ENCODE data around the gene CYP2C8.

Gene CYP2C8

DNA sequence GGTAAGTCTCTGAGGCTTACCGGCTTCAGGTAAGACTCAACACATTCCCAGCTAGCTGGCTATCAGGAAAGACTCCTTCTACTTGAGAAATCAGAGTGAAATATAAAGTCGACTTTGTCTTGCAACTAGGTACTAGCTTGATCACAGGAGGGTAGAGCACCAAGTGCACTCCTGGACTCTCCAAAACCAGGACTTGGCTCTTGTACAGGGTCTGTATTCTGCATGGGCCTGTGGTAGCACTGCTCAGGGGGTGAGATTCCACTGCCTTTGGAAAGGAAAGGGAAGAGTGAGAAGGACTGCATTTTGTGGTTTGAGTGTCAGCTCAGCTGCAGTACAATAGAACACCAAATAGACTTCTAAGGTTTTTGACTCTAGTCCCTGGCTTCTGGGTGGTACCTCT, 19.4 kb downstream of the CYP2C8 start:
- Histone ChIP-seq H4K20me1 (no peaks in the 10 kb centered on the region), H3K9me3 (replicated peaks in 1 of 11) (peaks cover 0 to 9% (median 0%) of the 10 kb centered on the region in 11 experiments; a peak in 5 of 22 replicates), H3K4me3 (no peak overlapping the region), H3K27ac (no peak overlapping the region), H3K9ac (no peak overlapping the region), H3K4me2 (no peak overlapping the region; a peak in 1 of 22 replicates), H3K4me1 (no peaks in the 10 kb centered on the region), H3K36me3 (no peaks in the 10 kb centered on the region), H3K27me3 (no peaks in the 10 kb centered on the region)
- TF ChIP-seq Cebpa-rat (IDR thresholded peaks at IDR 0.05), result no peak

DNA sequence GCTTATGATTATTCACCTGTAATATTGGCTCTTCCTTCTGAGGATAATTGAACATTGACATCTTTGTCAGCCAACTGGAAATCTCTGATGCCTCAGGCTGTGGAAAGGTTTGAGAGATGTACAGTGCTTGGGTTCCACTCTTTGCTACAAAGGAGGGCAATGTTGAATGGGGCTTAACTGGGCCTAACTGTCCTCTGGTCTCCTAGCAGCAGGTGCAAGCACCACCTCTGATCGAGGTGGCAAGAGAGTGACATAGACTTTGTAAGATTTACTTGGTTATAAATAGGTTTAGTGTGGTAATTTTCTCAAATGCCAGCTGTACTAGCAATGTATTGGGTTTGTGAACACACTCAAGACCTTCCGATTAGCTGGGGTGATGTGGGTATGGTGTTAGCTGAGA, 21.1 kb downstream of the CYP2C8 start:
- no peak overlapping the region for H3K27ac ChIP-seq
- H3K4me3 ChIP-seq, result no peak overlapping the region
- no peaks in the 10 kb centered on the region for H3K36me3 ChIP-seq
- H4K20me1 ChIP-seq, result no peaks in the 10 kb centered on the region
- no peak for TF ChIP-seq Cebpa-rat (IDR thresholded peaks at IDR 0.05)
- H3K4me1 ChIP-seq, result no peaks in the 10 kb centered on the region
- H3K27me3 ChIP-seq, result no peaks in the 10 kb centered on the region
- no peak overlapping the region for H3K9ac ChIP-seq
- peaks cover 0 to 9% (median 0%) of the 10 kb centered on the region in 11 experiments; a peak in 5 of 22 replicates for H3K9me3 ChIP-seq (replicated peaks in 1 of 11)
- no peak overlapping the region for H3K4me2 ChIP-seq

- no peaks in the 10 kb centered on the region for H4K20me1 ChIP-seq
- H3K4me2 ChIP-seq, result no peak overlapping the region
- H3K9me3 ChIP-seq (replicated peaks in 1 of 11), result peaks cover 0 to 7% (median 0%) of the 10 kb centered on the region in 11 experiments; a peak in 1 of 22 replicates
- no peaks in the 10 kb centered on the region for H3K36me3 ChIP-seq
- H3K27me3 ChIP-seq, result no peaks in the 10 kb centered on the region
- no peak for TF ChIP-seq Cebpa-rat (IDR thresholded peaks at IDR 0.05)
- no peak overlapping the region for H3K4me3 ChIP-seq
- no peak overlapping the region for H3K27ac ChIP-seq
- H3K9ac ChIP-seq, result no peak overlapping the region
- H3K4me1 ChIP-seq, result peaks cover 10 to 35% (median 28%) of the 10 kb centered on the region in 10 experiments
Observed at GRCh38 chr10:95039281-95039680, 30.0 kb downstream of the CYP2C8 start.

GRCh38 chr10:95035332-95036295, 33.7 kb downstream of the CYP2C8 start:
- H3K27ac ChIP-seq, result no peak overlapping the region

DNA sequence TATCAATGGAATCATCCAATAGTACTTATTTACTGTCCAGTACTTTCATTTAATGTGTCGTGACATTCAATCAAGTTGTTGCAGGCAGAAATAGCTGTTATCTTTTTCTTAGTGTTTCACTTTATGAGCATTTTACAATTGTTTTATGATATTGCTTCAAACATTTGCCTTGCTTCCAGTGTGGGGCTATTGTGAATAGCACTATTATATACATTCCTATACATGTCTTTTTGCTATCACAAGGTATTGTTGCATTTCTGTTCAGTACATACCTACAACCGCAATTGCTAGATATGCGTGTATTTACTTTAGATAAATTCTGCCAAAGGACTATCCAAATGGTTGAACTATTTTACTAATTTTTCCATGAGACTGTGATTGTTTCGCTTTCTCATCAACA, 34.9 kb downstream of the CYP2C8 start:
- no peaks in the 10 kb centered on the region for H4K20me1 ChIP-seq
- no peak overlapping the region for H3K9ac ChIP-seq
- no peak overlapping the region for H3K4me2 ChIP-seq
- peaks cover 10 to 35% (median 28%) of the 10 kb centered on the region in 10 experiments for H3K4me1 ChIP-seq
- H3K36me3 ChIP-seq, result no peaks in the 10 kb centered on the region
- H3K27me3 ChIP-seq, result no peaks in the 10 kb centered on the region
- H3K4me3 ChIP-seq, result no peak overlapping the region
- H3K9me3 ChIP-seq (replicated peaks in 1 of 11), result peaks cover 0 to 9% (median 5%) of the 10 kb centered on the region in 11 experiments; a peak in 4 of 22 replicates
- H3K27ac ChIP-seq, result no peak overlapping the region
- no peak for TF ChIP-seq Cebpa-rat (IDR thresholded peaks at IDR 0.05)

More at GRCh38 chr10:95035332-95036295, 33.7 kb downstream of the CYP2C8 start:
- H3K9ac ChIP-seq, result no peak overlapping the region
- H3K4me1 ChIP-seq, result peaks cover 10 to 35% (median 28%) of the 10 kb centered on the region in 10 experiments
- H3K27me3 ChIP-seq, result no peaks in the 10 kb centered on the region
- no peak overlapping the region for H3K4me3 ChIP-seq
- no peaks in the 10 kb centered on the region for H3K36me3 ChIP-seq
- peak overlapping the region in 8 of 11 experiments; percentile 44 to 71 (median 63); a peak in 16 of 22 replicates for H3K4me2 ChIP-seq
- H3K9me3 ChIP-seq (replicated peaks in 1 of 11), result peaks cover 0 to 7% (median 0%) of the 10 kb centered on the region in 11 experiments; a peak in 1 of 22 replicates
- no peaks in the 10 kb centered on the region for H4K20me1 ChIP-seq
- TF ChIP-seq Cebpa-rat (IDR thresholded peaks at IDR 0.05), result no peak

DNA sequence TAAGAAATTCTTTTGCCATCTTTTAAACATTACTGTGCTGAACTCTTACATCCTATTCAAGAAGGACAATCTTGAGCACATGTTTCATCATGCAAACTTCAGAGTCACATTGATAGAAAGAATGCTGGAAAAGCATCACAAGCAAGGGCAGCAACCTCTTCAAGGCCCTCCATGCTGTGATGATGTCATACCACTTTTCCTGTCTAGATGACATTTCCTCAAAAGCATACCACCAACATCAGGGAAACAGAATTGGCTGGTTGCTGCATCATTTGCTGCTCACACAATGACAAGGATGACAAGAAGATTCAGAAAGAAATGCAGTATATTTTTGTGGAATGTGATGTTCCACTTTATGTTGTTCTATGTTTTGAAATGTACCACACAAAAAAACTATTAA, 37.6 kb downstream of the CYP2C8 start:
- peaks cover 0 to 7% (median 0%) of the 10 kb centered on the region in 11 experiments; a peak in 4 of 22 replicates for H3K9me3 ChIP-seq (replicated peaks in 1 of 11)
- no peak overlapping the region for H3K4me2 ChIP-seq
- no peak overlapping the region for H3K4me3 ChIP-seq
- H3K9ac ChIP-seq, result no peak overlapping the region
- no peaks in the 10 kb centered on the region for H3K27me3 ChIP-seq
- no peak for TF ChIP-seq Cebpa-rat (IDR thresholded peaks at IDR 0.05)
- no peak overlapping the region for H3K27ac ChIP-seq
- H3K36me3 ChIP-seq, result no peaks in the 10 kb centered on the region
- no peaks in the 10 kb centered on the region for H4K20me1 ChIP-seq
- peaks cover under 1 to 17% (median 13%) of the 10 kb centered on the region in 10 experiments; a peak in 17 of 20 replicates for H3K4me1 ChIP-seq

DNA sequence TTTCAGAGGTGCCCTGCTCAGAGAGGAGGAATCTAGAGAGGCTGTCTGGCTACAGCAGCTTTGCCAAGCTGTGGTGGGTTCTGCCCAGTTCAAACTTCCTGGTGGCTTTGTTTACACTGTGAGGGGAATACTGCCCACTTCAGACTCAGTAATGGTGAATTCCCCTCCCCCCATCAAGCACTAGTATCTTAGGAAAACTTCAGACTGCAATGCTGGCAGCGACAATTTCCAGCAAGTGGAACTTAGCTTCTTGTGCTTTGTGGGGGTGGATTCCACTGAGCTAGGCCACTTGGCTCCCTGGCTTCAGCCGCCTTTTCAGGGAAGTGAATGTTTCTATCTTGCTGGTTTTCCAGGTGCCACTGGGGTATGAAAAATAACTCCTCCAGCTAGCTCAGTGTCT, 42.8 kb downstream of the CYP2C8 start:
- Histone ChIP-seq H3K4me3 (no peak overlapping the region), H3K36me3 (no peaks in the 10 kb centered on the region), H3K9me3 (replicated peaks in 1 of 11) (peaks cover 0 to 7% (median 0%) of the 10 kb centered on the region in 11 experiments; a peak in 5 of 22 replicates), H3K4me2 (no peak overlapping the region), H3K27ac (no peak overlapping the region), H3K4me1 (peaks cover 0 to 5% (median 0%) of the 10 kb centered on the region in 10 experiments; a peak in 3 of 20 replicates), H3K9ac (no peak overlapping the region), H3K27me3 (no peaks in the 10 kb centered on the region), H4K20me1 (no peaks in the 10 kb centered on the region)
- no peak for TF ChIP-seq Cebpa-rat (IDR thresholded peaks at IDR 0.05)

DNA sequence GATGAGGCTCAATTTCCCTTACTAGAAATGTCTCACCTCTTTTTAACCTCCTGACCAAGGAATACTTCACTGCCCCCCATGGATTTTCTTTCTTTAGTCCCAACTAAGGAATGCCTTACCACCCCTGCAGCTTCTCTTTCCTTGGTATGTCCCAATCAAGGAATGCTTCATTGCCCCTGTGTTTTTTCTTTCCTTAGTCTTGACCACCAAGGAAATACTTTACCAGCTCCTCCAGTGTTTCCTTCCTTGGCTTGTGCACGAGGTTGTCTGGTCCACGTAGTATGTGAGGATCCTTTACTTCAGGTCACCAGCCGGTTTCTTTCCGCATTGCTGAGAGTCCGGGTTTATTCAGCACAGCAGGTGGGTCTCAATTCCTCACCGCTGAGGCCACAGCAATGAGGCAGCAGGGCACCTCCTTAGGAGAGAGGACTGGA, 71.5 kb downstream of the CYP2C8 start:
- H4K20me1 ChIP-seq, result no peaks in the 10 kb centered on the region
- H3K4me3 ChIP-seq, result no peak overlapping the region
- H3K27me3 ChIP-seq, result no peaks in the 10 kb centered on the region
- peaks cover 0 to 7% (median 2%) of the 10 kb centered on the region in 10 experiments; a peak in 7 of 20 replicates for H3K4me1 ChIP-seq
- H3K27ac ChIP-seq, result no peak overlapping the region
- H3K4me2 ChIP-seq, result no peak overlapping the region
- TF ChIP-seq Cebpa-rat (IDR thresholded peaks at IDR 0.05), result no peak
- H3K9me3 ChIP-seq (replicated peaks in 1 of 11), result peaks cover under 1 to 7% (median 2%) of the 10 kb centered on the region in 11 experiments; a peak in 13 of 22 replicates
- no peak overlapping the region for H3K9ac ChIP-seq
- no peaks in the 10 kb centered on the region for H3K36me3 ChIP-seq

DNA sequence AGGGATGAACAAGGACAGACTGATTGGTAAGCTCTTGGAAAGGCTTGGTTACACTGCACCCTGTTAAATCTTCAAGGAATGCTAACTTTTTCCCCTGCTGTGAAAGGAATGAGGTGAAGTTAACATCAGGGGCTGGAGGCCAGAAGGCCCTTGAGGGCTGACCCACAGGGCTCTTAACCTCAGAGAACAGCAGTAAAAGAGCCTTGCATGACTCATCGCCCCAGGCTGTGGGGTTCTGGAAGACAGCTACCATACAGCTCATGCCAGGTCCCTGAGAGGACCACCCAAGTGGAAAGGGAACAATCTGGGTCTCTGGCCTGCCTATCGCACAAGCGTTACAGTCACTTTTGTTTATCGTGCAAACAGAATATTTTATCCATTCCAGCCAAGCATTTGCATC, 76.5 kb downstream of the CYP2C8 start:
- no peak overlapping the region for H3K4me3 ChIP-seq
- H3K27ac ChIP-seq, result no peak overlapping the region
- peaks cover 21 to 32% (median 30%) of the 10 kb centered on the region in 11 experiments for H3K9me3 ChIP-seq (replicated peaks in 1 of 11)
- H3K4me1 ChIP-seq, result no peaks in the 10 kb centered on the region
- no peaks in the 10 kb centered on the region for H4K20me1 ChIP-seq
- no peak for TF ChIP-seq Cebpa-rat (IDR thresholded peaks at IDR 0.05)
- no peaks in the 10 kb centered on the region for H3K27me3 ChIP-seq
- H3K9ac ChIP-seq, result no peak overlapping the region
- H3K4me2 ChIP-seq, result no peak overlapping the region
- H3K36me3 ChIP-seq, result no peaks in the 10 kb centered on the region; a peak in 1 of 22 replicates

All from BLaER1 treated with 17β-estradiol and CSF1 and Interleukin-3, amounts not matched to agents 10 nM and 100 nM (cell line).